ENCODE measurements around the gene PLXNA2. TPM values are rescaled to one million over a fixed set of nuclear protein-coding genes. Genes with fewer than 3 reads are reported as not detected.

PLXNA2 gene
- total RNA-seq, 6 experiments from 2014 or later = 20.9 to 29.9 (median 28.1) TPM

- Mint-ChIP-seq H3K9me3 (no peaks in the 10 kb centered on the region), H3K4me3 (no peak overlapping the region), H3K36me3 (ENCODE audit: low read depth) (no peaks in the 10 kb centered on the region; the same call in 1 of the 2 replicates), H3K4me1 (ENCODE audit: low read depth) (peaks cover 12% of the 10 kb centered on the region), H3K27me3 (ENCODE audit: insufficient read depth) (peaks cover 2% of the 10 kb centered on the region; the same call in 1 of the 2 replicates), H3K27ac (no peak overlapping the region)
- no peak for TF ChIP-seq CTCF (IDR thresholded peaks at IDR 0.05)
- no peak for DNase-seq
Observed at GRCh38 chr1:208121813-208122364, 122.3 kb downstream of the PLXNA2 start.

- Mint-ChIP-seq H3K27me3 (ENCODE audit: insufficient read depth) (peaks cover 5% of the 10 kb centered on the region), H3K36me3 (ENCODE audit: low read depth) (peaks cover 5% of the 10 kb centered on the region; the same call in 1 of the 2 replicates), H3K9me3 (no peaks in the 10 kb centered on the region), H3K4me1 (ENCODE audit: low read depth) (peaks cover 26% of the 10 kb centered on the region), H3K27ac (no peak overlapping the region), H3K4me3 (no peak overlapping the region)
- no peak for DNase-seq
- no peak for TF ChIP-seq CTCF (IDR thresholded peaks at IDR 0.05)
Observed at GRCh38 chr1:208120431-208120790, 123.8 kb downstream of the PLXNA2 start.

GRCh38 chr1:208118841-208119606, 125.2 kb downstream of the PLXNA2 start:
- no peaks in the 10 kb centered on the region for H3K9me3 Mint-ChIP-seq
- DNase-seq = no peak
- H3K4me1 Mint-ChIP-seq (ENCODE audit: low read depth) = peaks cover 26% of the 10 kb centered on the region
- H3K36me3 Mint-ChIP-seq (ENCODE audit: low read depth) = peaks cover 5% of the 10 kb centered on the region; the same call in 1 of the 2 replicates
- H3K27me3 Mint-ChIP-seq (ENCODE audit: insufficient read depth) = peaks cover 5% of the 10 kb centered on the region
- H3K4me3 Mint-ChIP-seq = no peak overlapping the region
- no peak for TF ChIP-seq CTCF (IDR thresholded peaks at IDR 0.05)
- no peak overlapping the region for H3K27ac Mint-ChIP-seq

- TF ChIP-seq CTCF (IDR thresholded peaks at IDR 0.05) = no peak
- Mint-ChIP-seq H3K4me1 (ENCODE audit: low read depth) (peaks cover 26% of the 10 kb centered on the region), H3K27me3 (ENCODE audit: insufficient read depth) (peaks cover 5% of the 10 kb centered on the region), H3K4me3 (no peak overlapping the region), H3K36me3 (ENCODE audit: low read depth) (peaks cover 5% of the 10 kb centered on the region; the same call in 1 of the 2 replicates), H3K27ac (no peak overlapping the region), H3K9me3 (no peaks in the 10 kb centered on the region)
- DNase-seq = no peak
Observed at GRCh38 chr1:208118306-208118705, 125.9 kb downstream of the PLXNA2 start.

GRCh38 chr1:208117826-208118225, 126.4 kb downstream of the PLXNA2 start:
- no peak for DNase-seq
- Mint-ChIP-seq H3K36me3 (ENCODE audit: low read depth) (peaks cover 5% of the 10 kb centered on the region; the same call in 1 of the 2 replicates), H3K27ac (no peak overlapping the region), H3K4me1 (ENCODE audit: low read depth) (peaks cover 26% of the 10 kb centered on the region), H3K9me3 (no peaks in the 10 kb centered on the region), H3K27me3 (ENCODE audit: insufficient read depth) (peaks cover 5% of the 10 kb centered on the region), H3K4me3 (no peak overlapping the region)
- TF ChIP-seq CTCF (IDR thresholded peaks at IDR 0.05) = no peak
